Fibroblast of skin of scalp (primary cell): Measurements from ENCODE around the gene SKOR2. TPM values are rescaled to one million over a fixed set of nuclear protein-coding genes. Genes with fewer than 3 reads are reported as not detected.

ENCODE experiments used
- DNase-seq: peaks from one replicate; pipeline ENCODE4 v3.0.0-alpha.2; 2013
- polyA plus RNA-seq, 2 experiments: library from polyadenylated mRNA; unstranded; fragments of 120-200 nt; gene quantifications; one replicate each; pipeline ENCODE4 v1.2.1, GENCODE V29; 2013; ENCODE audit not compliant: insufficient read length in 2 of 2

The SKOR2 gene
- polyA plus RNA-seq (2013, experiment 1 of 2; ENCODE audit: insufficient read length) = not detected
- polyA plus RNA-seq (2013, experiment 2 of 2; ENCODE audit: insufficient read length) = not detected

GRCh38 chr18:47251289-47252120 is at the start of gene SKOR2:
TSS of gene SKOR2 (minus strand) at chr18:47251660. CDS start at chr18:47249183, 2,477 bp downstream.
- peak; percentile 14 for DNase-seq

- DNase-seq = no peak
Observed at GRCh38 chr18:47296462-47296861, 45.0 kb upstream of the SKOR2 start.

GRCh38 chr18:47294801-47295200 is 43.3 kb upstream of the SKOR2 start:
- DNase-seq = no peak

- DNase-seq = no peak
Observed at GRCh38 chr18:47288741-47289140, 37.3 kb upstream of the SKOR2 start.

- no peak for DNase-seq
Observed at GRCh38 chr18:47287911-47288585, 36.6 kb upstream of the SKOR2 start.

GRCh38 chr18:47286776-47287410 is 35.4 kb upstream of the SKOR2 start:
- DNase-seq = no peak

GRCh38 chr18:47285456-47285855 is 34.0 kb upstream of the SKOR2 start:
- DNase-seq = no peak

GRCh38 chr18:47284721-47285395 is 33.4 kb upstream of the SKOR2 start:
- DNase-seq = no peak

GRCh38 chr18:47283476-47283875 is 32.0 kb upstream of the SKOR2 start:
- DNase-seq = peak; percentile 40

- no peak for DNase-seq
Observed at GRCh38 chr18:47280121-47280520, 28.7 kb upstream of the SKOR2 start.

- peak; percentile 36 for DNase-seq
Observed at GRCh38 chr18:47274961-47275360, 23.5 kb upstream of the SKOR2 start.

- DNase-seq = peak; percentile 83
Observed at GRCh38 chr18:47265197-47265596, 13.7 kb upstream of the SKOR2 start.

- DNase-seq = peak; percentile 52
Observed at GRCh38 chr18:47264308-47264700, 12.8 kb upstream of the SKOR2 start.

GRCh38 chr18:47263430-47264307 is 12.2 kb upstream of the SKOR2 start:
- DNase-seq = peak; percentile 48

- no peak for DNase-seq
Observed at GRCh38 chr18:47263150-47263429, 11.6 kb upstream of the SKOR2 start.

- DNase-seq = no peak
Observed at GRCh38 chr18:47262301-47263149, 11.1 kb upstream of the SKOR2 start.

GRCh38 chr18:47261902-47262300 is 10.4 kb upstream of the SKOR2 start:
- DNase-seq = no peak

GRCh38 chr18:47260924-47261701 is 9.7 kb upstream of the SKOR2 start:
- no peak for DNase-seq

- peak; percentile 61 for DNase-seq
Observed at GRCh38 chr18:47260120-47260923, 8.9 kb upstream of the SKOR2 start.
